Skeletal muscle cell (primary cell): ENCODE data around the gene SHISA4.
A peak's percentile ranks its signal among the peaks of the same experiment; 100 is the strongest.
"Not testable (repeated sequence)": the region's sequence is repeated elsewhere in the genome, so short reads cannot be mapped to it uniquely, and the experiment has no call there.

ENCODE experiments used
- DNase-seq: peaks from one replicate; pipeline ENCODE4 v3.0.0-alpha.2; 2010; ENCODE audit warnings: low read depth
- H3K4me3 ChIP-seq: 2 replicates; pipeline ENCODE4 v1.5.1; 2011; ENCODE audit warnings: low read depth, mild to moderate bottlenecking, control low read depth, low read length, moderate library complexity

The SHISA4 gene

DNA sequence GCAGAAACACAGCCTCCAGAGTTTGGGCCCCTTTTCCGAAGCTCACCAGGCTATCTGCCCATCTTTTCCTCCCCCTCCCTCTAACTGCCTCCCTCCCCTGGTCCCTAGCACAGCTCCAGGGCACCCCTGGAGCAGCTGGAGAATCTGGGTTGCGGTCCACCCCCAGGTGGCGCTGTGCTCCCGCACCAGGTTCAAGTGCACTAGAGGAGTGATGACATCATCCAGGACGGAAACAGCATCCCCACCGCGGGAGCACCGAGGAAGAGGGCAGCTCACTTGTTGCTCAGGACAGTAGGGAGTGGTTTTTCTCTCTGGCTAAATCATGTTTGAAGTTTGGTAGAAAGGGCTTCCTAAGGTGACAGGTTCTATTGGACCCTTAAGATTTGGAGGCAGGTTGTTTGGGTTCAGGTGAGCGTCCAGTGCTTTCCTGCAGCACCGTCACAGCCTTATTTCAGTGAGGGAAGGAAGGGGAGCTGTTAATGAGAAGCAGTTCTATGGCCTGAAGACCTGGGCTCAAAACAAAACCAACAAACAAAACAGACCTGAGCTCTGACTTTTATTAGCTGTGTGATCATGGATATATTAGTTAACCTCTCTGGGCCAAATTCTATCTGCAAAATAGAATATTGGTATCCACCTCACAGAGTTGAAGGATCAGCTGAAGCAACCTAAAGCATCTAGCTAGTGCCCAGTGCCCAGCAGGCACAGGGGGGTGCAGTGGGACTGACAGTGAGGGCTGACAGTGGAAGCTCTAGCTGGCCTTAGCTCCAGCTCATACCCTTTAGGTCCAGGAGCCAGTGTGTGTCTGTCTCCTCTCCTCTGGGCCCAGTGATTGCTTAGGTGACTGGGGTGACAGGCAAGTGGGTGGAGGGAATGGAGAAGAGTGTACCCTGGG lies 7.5 kb downstream of the SHISA4 start:
- no peak overlapping the region for H3K4me3 ChIP-seq

DNA sequence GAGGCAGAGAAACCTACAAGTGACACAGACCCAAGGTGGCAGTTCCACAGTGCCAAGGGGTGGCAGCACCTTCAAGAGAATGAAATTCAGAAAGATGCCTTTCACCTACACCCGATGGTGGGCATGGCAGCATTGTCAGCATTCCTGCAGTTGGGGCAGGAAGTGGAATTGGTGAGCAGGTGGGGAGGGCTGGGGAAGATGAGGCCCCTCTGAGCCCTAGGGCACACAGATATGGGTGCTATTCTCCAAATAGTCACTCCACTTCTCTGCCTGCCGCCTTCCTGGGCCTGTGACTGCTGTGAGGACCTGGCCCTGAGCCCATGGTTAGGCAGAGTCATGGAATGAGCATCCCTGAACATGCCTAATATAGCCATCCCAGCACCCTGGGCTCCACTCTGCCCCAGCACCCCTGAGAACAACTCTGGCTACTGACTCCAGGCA lies 8.3 kb downstream of the SHISA4 start:
- DNase-seq = no peak
- no peak overlapping the region for H3K4me3 ChIP-seq

More for the DNA sequence above, 7.5 kb downstream of the SHISA4 start:
- DNase-seq = peak; percentile 67

DNA sequence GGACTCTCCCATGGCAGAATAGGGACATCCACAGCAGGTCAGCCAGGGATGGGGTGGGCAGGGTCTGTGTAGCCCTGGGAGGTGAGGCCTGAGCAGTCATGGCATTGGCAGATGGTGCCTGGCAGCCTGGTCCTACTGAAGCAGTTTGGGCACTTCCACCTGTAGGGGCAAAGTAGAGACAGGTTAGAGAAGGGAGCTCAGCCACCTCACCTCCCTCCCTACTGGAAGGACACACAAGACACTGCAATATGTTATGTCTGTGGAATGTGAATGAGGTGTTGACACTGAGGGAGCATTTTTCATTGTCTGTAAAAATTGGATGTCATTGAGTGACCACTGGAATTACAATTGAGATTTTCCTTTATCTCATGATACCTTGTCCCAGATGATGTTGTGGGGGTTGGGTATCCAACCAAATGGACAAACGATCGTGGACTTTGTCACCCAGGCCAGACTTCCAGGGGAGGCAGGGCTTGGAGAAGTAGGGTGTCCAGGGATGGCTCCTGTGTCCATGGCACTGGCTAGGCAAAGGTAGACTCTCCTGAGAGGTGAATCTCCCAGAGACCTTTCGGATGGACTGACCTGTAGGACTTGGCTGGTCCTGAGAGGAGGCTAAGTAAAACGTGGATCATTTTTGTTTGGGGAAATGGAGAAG lies 9.7 kb downstream of the SHISA4 start:
- no peak overlapping the region for H3K4me3 ChIP-seq
- no peak for DNase-seq

DNA sequence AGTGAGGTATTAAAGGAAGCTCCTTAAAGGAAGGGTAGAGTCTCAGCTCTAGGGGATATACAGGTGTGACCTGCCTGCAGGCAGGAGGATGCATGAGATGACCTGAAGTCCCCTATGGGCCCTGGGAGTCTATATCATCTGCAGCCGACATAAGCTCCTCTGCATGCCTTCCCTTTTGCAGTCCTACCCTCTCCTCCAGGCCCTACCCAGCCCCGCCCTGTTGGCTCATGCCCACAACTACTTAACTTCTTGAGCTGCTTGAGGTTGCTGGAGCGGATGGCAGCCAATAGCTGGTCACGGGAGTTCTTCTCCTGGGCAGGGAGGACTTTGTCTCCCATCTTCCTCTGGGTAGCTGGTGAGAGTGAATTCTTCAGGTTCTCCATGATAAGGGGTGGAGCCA lies 10.3 kb downstream of the SHISA4 start:
- no peak for DNase-seq
- H3K4me3 ChIP-seq = no peak overlapping the region

DNA sequence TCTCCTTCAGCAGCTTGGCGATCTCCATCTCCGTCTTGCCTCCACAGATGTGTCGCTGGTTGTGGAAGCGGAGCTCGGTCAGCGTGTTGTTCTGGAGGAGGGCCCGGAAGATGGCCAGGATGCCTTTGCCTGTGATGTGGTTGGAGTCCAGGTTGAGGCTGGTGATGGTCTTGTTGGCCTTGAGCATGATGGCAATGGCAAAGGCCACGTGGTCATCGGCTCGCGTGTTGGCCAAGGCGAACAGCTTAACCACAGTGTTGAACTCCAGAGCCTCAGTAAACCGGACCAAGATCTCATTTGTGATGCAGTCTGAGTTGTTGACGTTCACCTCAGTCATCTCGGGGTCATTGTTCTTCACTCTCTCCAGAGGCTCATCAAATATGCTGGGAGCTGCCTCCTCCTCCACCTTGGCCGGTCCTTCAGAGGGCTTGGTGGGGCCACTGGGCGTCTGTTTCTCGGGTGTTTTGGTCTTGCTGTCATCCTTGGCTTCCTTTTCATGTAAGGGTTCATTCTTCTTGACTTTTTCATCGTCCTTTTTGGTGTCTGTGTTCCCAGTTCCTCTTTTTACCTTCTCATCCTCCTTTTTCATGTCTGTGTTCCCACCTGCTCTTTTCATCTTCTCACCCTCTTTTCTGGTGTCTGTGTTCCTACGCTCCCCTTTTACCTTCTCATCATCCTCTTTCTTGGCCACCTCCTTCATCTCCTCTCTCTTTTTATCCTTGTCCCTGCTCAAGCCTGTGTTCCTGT lies 11.2 kb downstream of the SHISA4 start:
- H3K4me3 ChIP-seq = no peak overlapping the region
- DNase-seq = no peak

DNA sequence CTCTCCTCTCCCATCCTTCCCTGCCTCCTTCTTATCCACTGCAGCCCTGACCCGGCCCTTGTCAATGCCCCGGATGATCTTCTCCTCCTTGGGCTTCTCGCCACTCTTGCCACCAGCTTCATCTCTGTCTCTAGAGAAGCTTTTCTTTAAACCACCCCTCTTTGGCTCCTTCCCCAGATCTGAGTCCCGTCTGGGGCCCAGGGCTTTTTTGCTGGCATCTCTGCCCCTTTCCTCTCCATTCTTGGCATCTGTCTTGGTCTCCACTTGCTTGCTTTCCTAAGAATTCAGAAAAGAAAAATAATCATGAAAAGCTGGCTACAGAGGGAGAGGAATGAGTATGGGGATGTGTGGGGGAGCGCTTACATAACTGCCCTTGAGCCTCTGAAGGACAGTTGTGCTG lies 11.8 kb downstream of the SHISA4 start:
- no peak for DNase-seq
- no peak overlapping the region for H3K4me3 ChIP-seq

DNA sequence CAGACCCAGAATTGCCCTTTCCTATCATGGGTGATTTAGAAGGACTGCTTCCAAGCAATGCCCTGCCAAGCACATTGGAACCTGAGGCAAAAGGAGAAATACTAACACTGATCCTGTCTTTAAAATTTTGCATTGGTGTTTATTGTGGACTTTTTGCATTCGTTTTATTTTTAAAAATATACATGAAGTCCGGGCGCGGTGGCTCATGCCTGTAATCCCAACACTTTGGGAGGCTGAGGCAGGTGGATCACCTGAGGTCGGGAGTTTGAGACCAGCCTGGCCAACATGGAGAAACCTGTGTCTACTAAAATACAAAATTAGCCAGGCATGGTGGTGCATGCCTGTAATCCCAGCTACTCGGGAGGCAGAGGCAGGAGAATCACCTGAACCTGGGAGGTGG lies 12.3 kb downstream of the SHISA4 start:
- DNase-seq, H3K4me3 ChIP-seq: not testable (repeated sequence)

DNA sequence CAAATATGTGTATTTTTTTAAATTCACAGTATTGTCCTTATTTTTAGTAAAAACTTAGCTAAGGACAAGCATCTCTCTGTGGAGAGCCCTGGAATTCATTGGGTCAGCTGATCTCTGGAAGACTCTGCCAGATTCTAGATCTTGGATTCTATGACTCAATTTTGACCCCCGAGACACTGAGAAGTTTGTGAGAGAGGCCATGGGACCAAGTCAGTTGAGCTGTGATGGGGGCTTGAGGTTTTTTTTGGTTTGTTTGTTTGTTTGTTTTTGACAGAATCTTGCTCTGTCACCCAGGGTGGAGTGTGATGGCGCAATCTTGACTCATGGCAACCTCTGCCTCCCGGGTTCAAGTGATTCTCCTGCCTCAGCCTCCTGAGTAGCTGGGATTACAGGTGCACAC lies 13.5 kb downstream of the SHISA4 start:
- DNase-seq = no peak
- H3K4me3 ChIP-seq = no peak overlapping the region

DNA sequence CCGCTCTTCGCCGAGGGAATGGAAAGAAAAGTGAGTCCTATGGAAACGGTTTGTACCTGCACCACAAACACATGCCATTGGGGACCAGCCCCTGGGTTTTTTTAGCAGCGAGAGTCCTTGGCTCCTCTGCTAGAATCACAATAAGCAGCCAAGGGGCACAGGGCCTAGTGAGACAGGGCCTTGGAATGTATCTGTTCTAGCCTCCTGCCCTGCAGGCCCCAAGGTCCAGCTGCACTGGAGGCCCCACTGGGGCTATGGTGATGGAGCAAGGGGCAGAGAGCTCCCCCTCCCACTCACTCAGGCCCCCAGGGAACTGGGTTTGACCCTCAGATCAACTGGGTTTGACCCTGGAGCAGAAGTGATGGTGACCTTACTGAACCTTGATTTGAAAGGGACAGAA lies 14.4 kb downstream of the SHISA4 start:
- no peak overlapping the region for H3K4me3 ChIP-seq
- no peak for DNase-seq

DNA sequence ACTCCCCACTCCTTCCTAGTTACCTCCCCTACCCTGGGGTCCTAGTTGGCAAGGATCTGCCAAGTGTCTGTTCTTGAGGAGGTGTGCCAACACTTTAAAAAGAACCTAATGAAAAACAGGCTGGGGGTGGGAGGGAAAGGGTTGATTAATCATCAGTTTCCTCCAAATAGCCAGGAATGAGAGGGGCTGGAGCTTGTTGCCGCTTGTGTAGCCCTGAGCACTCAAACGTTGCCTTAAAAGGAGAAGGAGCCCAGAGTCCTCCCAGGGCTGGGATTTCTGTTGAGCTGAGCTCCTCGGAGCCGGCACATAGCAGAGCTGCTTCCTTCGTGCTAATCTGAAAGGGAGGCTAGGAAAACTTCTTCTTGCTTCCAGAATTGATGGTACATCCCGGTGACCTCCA lies 15.9 kb downstream of the SHISA4 start:
- no peak overlapping the region for H3K4me3 ChIP-seq

DNA sequence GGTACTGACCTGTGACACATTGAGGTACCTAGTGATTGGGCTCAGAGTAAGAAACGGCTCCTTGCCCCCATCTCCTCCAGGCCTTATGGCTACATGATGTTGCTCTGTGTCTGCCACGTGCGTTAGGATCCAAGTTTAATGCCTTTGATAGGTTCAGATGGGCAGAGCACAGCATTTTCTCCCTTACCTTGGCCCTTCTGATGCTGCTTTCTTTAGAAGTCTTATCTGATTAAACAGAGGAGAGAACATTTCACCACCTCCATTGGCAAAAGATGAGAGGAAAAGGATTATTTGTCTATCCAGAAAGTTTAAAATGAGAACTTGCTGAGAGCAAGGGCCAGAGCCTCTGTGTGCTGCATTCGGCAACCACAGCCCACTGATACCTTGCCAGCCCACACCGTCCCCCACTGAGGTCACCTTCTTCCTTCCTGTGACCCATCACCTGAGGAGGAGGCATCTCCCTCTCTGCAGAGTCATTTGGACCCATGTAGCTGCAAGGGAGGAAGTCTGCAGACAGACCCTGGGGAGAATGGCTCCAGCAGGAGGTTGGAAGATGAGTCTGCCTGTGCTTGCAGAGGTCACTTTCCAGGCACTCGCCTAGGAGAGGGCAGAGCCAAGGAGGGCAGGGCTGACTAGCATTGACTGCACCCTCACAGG lies 16.7 kb downstream of the SHISA4 start:
- H3K4me3 ChIP-seq = no peak overlapping the region
- no peak for DNase-seq

More for the DNA sequence above, 15.9 kb downstream of the SHISA4 start:
- DNase-seq = peak; percentile 84

DNA sequence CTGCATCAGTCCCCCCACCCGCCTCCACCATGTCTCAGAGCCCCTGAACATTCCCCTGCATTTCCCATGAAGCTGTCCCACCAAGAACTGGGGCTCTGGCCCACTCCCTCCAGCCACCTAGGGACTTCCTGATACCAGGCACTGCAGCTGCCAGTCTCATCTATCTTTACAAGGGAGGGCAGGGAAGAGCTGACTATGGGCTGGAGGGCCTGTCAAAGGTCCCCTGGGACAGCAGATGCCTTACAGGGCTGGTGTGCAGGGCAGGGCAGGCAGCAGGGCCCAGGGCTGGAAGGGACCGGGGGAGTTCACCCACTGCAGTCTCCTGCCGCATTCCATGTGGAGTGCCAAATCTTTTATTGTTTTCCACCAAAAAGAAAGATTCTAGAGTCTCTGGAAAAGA lies 17.6 kb downstream of the SHISA4 start:
- DNase-seq = no peak
- H3K4me3 ChIP-seq = no peak overlapping the region

DNA sequence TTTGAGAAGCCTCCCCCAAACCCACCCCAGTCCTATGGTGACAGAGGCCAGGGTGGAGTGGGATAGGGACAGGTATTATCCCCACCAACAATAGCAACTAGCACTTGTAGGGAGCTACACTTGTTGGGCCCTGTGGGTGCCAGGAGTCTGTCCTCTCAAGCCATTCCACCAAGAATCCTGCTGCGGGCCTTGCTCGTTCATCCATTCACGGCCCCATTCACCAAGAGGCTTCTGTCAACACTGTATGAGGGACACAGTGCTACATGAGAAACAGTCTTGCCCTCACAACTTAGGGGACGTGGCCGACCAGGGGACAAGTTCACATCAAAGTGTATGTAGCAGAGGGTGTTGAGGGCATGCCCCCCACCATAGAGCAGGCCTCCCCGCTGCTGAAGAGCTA lies 18.9 kb downstream of the SHISA4 start:
- no peak for DNase-seq
- no peak overlapping the region for H3K4me3 ChIP-seq

DNA sequence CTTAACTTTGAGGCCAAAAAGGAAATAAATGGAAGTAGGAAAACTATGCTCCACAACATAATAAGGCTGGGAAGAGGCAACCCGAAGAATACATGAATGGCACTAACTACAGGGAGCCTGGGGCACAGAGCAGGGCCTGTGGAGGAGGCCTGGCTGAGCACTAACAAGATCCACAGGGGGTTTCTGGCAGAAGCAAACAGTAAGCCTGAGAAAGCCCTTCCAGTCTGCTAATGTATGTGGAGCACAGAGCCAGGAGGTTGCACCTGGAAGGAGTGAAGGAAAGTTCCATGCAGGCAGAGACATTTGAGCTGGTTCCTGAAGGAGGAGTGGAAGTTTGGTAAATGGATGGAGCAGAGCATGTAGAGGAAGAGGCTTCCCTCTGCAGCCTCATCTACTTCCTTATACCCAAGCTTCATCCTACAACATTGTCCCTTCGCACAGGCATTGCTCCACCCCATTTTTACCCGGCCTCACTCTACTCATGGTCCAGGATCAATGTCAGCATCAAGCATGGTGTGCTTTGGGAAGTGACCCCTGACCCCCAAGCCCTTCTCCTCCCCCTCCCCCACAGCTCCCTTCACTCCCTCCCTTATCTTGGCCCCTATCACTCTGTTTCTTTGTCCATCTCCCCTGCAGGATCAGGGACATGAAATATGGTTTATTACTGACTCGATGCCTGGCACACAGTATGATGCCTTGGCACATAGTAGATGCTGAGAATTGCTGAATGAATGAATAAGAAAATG lies 23.3 kb downstream of the SHISA4 start:
- H3K4me3 ChIP-seq = no peak overlapping the region
- DNase-seq = no peak

DNA sequence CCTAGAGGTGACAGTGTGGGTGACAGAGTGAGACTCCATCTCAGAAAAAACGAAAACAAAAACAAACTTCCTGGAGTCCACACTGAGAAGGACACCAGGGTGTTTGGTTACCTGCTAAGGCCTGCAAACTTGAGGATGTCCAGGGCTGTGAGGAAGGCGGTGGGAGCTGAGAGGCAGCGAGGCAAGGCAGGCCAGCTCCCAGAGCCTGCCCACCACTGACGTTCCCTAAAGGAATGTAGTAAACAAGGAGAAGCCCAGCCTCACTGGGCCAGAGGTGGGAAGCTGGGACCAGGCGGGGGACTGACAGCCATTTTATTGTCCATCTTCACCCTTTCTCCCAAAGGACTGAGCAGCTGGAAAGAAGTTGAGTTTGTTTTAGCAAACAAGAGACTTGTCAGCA lies 24.1 kb downstream of the SHISA4 start:
- no peak overlapping the region for H3K4me3 ChIP-seq
- no peak for DNase-seq

DNA sequence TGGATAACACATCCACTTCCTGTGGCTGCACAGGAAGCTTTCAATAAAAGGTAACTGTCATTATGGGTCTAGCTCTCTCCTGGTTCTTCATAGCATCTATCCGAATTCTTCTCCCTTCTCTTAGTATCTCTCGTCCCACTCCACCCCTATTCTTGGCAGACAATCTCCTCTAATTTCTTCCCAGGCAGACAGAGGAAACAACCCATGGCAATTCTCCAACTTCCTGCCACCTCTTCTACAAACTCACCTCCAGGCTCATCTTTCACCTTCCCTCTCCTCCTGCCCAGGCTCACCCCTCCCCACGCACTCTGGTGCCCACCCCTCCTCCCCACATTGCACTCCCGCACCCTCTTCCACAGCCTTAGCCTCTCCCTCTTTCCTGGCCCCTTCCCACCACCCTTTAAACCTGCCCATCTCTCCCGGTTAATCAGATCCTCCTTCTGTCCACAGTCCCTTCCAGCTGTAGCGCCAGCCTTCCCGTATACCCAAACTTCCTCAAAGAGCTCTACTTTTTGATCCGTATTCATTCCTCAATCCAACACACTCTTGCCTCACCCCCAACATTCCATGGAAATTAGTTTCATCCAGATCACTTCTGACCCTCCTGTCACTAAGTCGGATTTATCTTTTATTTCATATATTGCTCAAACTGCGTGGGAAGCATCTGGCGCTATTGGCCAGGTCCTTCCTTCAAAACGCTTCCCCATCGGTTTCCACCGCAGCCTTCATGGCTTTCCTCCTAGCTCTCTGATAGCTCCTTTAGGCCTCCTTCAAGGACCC lies 25.9 kb downstream of the SHISA4 start:
- no peak for DNase-seq
- H3K4me3 ChIP-seq = no peak overlapping the region

DNA sequence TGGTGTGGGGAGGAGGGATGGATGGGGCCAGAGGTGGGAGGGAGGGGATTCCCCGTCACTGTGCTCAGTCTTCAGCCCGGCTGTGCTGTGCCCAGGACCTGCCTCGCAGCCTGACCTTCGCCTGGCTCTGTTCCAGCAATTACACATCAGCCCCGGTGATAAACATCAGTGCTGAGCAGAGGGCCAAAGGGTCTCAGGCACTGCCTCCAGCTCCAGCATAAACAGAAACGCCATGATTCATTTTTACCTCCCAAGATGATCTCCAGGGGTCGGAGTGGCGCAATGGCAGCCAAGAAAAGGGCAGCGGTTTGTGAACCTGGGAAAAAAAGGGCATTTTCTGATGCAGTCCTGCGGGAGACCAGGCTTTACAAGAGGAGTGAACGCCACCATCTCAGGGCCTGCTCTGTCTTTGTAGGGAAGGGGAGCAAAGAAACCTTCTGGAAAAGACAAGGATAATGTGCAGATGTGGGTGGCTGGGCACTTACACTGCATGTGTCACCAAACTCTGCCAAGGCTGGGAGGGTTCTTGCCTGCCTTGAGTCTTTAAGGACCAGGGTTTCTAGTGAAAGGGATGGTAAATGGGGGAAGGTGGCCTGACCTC lies 28.1 kb downstream of the SHISA4 start:
- peak; percentile 92 for DNase-seq
- H3K4me3 ChIP-seq = no peak overlapping the region
